ENCODE data around the gene NAV2. TPM values are rescaled to one million over a fixed set of nuclear protein-coding genes. Genes with fewer than 3 reads are reported as not detected.

Gene NAV2
- total and polyA plus RNA-seq, 12 donors, result 6.9 to 34.7 (median 20.2) TPM

DNA sequence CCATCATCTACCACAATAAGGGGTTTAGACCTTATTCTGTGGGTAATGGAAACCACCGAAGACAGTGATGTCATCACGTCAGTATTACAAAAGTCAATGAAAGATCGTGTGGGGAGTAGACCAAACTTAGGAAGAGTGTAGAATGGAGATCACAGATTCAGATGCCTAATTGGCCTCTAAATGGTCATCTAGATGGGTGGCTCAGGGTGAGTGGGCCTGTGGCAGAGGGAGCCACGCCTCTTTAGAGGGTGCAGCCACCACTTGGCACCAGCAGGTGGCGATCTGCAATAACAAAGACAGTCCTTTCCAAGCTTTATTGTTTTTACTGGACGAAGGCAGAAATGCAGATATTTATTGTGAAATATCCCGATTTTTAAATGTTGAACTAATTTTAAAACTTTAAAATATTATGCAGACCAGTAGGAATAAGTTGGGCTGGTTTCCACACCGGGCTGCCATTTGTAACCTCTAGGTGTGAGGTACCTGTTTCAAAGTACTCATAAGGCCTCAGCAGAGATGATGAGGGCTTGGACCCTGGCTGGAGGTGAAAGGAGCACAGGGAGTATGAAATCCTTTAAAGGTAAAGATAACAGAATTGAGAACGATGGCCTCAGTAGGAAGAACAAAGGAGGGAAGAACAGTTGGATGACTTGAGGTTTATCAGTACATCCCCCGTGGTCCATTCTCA lies 225.7 kb downstream of the NAV2 start:
- Histone ChIP-seq H3K9me3 (no peaks in the 10 kb centered on the region), H3K4me3 (no peak overlapping the region), H3K27ac (no peak overlapping the region), H3K4me1 (peaks cover 0 to 16% (median 0%) of the 10 kb centered on the region in 9 donors), H3K27me3 (no peaks in the 10 kb centered on the region), H3K36me3 (peaks cover 0 to 62% (median 9%) of the 10 kb centered on the region in 9 donors)
- 55 to 57% methylated on average over 10 of the region's 10 CpGs for WGBS, 2 donors
- TF ChIP-seq, protein P1, sequence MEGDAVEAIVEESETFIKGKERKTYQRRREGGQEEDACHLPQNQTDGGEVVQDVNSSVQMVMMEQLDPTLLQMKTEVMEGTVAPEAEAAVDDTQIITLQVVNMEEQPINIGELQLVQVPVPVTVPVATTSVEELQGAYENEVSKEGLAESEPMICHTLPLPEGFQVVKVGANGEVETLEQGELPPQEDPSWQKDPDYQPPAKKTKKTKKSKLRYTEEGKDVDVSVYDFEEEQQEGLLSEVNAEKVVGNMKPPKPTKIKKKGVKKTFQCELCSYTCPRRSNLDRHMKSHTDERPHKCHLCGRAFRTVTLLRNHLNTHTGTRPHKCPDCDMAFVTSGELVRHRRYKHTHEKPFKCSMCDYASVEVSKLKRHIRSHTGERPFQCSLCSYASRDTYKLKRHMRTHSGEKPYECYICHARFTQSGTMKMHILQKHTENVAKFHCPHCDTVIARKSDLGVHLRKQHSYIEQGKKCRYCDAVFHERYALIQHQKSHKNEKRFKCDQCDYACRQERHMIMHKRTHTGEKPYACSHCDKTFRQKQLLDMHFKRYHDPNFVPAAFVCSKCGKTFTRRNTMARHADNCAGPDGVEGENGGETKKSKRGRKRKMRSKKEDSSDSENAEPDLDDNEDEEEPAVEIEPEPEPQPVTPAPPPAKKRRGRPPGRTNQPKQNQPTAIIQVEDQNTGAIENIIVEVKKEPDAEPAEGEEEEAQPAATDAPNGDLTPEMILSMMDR (IDR thresholded peaks at IDR 0.05), result peak; percentile 66 to 86 (median 77)
- intact Hi-C loops (cut with DNase I), result loop anchor here in 2 of 10 donors (5.0 to 10.0 kb wide), 2 partner anchors 194 to 416 kb away; no protein-coding TSS in a partner anchor
- ATAC-seq (peak in 5 of 8 donors; percentile 50 to 61 (median 57)), DNase-seq (peak; percentile 29 to 31)

DNA sequence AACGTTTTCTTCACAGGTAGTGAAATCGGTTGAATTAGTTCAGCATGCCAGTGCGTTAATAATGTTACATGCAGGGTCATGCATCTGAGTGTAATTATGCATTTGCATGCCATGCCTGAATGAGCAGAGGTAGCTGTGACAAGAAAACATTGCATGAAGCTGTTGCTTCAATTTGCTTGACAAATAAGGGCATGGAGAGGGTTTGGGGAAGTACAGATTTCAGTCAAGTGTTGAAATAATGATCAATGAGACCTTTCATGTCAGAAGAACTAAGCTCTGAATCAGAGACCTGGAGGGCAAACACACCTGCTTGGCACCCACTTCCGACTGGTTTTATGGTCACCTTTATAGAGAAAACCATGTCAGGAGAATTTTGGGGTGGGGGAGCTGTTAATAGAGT lies 226.2 kb downstream of the NAV2 start:
- intact Hi-C loops (cut with DNase I), result loop anchor here in 2 of 10 donors (5.0 to 10.0 kb wide), 2 partner anchors 193 to 416 kb away; no protein-coding TSS in a partner anchor
- TF ChIP-seq, protein P1 (IDR thresholded peaks at IDR 0.05), result no peak
- Histone ChIP-seq H3K27ac (no peak overlapping the region), H3K4me3 (no peak overlapping the region), H3K36me3 (peaks cover 0 to 56% (median 9%) of the 10 kb centered on the region in 9 donors), H3K9me3 (no peaks in the 10 kb centered on the region), H3K4me1 (peaks cover 0 to 16% (median 0%) of the 10 kb centered on the region in 9 donors), H3K27me3 (no peaks in the 10 kb centered on the region)
- no peak for ATAC-seq
- no peak for DNase-seq
- WGBS, 2 donors, result 72 to 78% methylated on average over 4 of the region's 4 CpGs

GRCh38 chr11:19939415-19939929 lies 226.8 kb downstream of the NAV2 start:
- WGBS, 2 donors, result 70 to 85% methylated on average over 9 of the region's 9 CpGs
- TF ChIP-seq, protein P1 (IDR thresholded peaks at IDR 0.05), result no peak
- no peak overlapping the region for H3K4me3 ChIP-seq
- no peak for DNase-seq
- H3K36me3 ChIP-seq, result peaks cover 0 to 50% (median 9%) of the 10 kb centered on the region in 9 donors
- H3K27ac ChIP-seq, result no peak overlapping the region
- peaks cover 0 to 15% (median 0%) of the 10 kb centered on the region in 9 donors for H3K4me1 ChIP-seq
- ATAC-seq, result no peak
- intact Hi-C loops (cut with DNase I), result loop anchor here in 2 of 10 donors (5.0 to 10.0 kb wide), 2 partner anchors 193 to 415 kb away; no protein-coding TSS in a partner anchor
- H3K27me3 ChIP-seq, result no peaks in the 10 kb centered on the region
- no peaks in the 10 kb centered on the region for H3K9me3 ChIP-seq

DNA sequence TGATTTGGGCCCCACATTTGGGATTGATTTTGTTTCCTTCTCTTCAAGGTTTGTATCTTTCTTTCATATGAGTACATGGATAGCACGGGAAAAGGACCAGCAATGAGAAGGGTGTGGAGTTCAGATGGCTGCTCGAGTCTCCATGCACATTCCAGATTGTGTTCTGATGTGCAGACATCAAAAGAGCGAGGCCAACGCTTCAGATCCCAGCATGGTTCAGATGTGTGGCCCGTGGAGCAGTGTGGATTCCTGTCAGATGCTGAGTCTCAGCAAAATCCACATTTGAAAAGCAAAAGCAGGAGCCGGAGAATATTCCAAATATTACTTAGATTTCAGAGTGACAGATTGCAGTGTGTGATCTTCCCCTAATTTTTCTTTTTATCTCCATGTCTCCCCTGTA lies 228.2 kb downstream of the NAV2 start:
- Histone ChIP-seq H3K9me3 (no peaks in the 10 kb centered on the region), H3K27ac (no peak overlapping the region), H3K4me3 (no peak overlapping the region), H3K36me3 (peaks cover 0 to 51% (median 9%) of the 10 kb centered on the region in 9 donors), H3K4me1 (peaks cover 0 to 2% (median 0%) of the 10 kb centered on the region in 9 donors), H3K27me3 (no peaks in the 10 kb centered on the region)
- DNase-seq (no peak), ATAC-seq (no peak)
- WGBS, 2 donors, result 72 to 86% methylated on average over 6 of the region's 6 CpGs
- TF ChIP-seq, protein P1 (IDR thresholded peaks at IDR 0.05), result no peak
- intact Hi-C loops (cut with DNase I), result loop anchor here in 3 of 10 donors (10.0 kb wide), 2 partner anchors 404 to 414 kb away; no protein-coding TSS in a partner anchor

Data from heart right ventricle (tissue), 16 donors.